Measurements from ENCODE around the gene PHLDB1. TPM values are rescaled to one million over a fixed set of nuclear protein-coding genes. Genes with fewer than 3 reads are reported as not detected.

The PHLDB1 gene
- total and polyA plus RNA-seq, 2 donors (not counting 3 experiments of a cell fraction or from before 2014, with no cell fraction given) = 99.7 to 183 TPM

DNA sequence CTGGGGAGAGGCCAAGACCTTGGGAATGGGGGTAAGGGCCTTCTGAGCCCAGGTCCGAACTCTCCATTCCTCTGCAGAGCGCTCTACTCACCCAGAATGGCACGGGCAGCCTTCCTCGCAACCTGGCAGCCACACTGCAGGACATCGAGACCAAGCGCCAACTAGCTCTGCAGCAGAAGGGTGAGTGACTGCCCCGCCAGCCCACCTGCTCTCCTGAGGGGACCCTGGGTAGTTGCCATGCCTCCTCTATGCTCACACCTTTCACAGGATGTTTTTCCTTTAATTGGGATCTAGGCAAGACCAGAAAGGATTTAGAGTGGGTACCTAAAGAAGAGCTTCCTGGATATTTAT, 36.6 kb downstream of the PHLDB1 start:
- BruUV-seq (replicated peaks) = no TSS peak
- no peak overlapping the region for H3K4me3 ChIP-seq (replicated peaks in 1 of 3; ENCODE audit: insufficient read depth in 1 of 3, low read depth in 1 of 3, low read length in 3 of 3)
- H3K36me3 ChIP-seq (ENCODE audit: control insufficient read depth in 2 of 2, extremely low read depth in 1 of 2, insufficient read depth in 2 of 2, low read length in 2 of 2) = peaks cover 32 to 76% of the 10 kb centered on the region in 2 experiments
- no peaks in the 10 kb centered on the region for H4K20me1 ChIP-seq (replicated peaks; ENCODE audit: control insufficient read depth, extremely low read depth, insufficient read depth, low read length)
- H3K4me2 ChIP-seq (ENCODE audit: insufficient read depth, low read length) = no peak overlapping the region
- H3K27ac ChIP-seq (ENCODE audit: insufficient read depth, low read depth, low read length) = no peak overlapping the region
- CTCF ChIA-PET = interaction anchor here (1.7 kb wide), 1 partner anchor 50 kb away, joined by 11 read pairs; no protein-coding TSS in a partner anchor
- no peaks in the 10 kb centered on the region for H3K4me1 ChIP-seq (ENCODE audit: control insufficient read depth, extremely low read depth, insufficient read depth, low read length)
- no peak for TF ChIP-seq POLR2AphosphoS5 (IDR thresholded peaks at IDR 0.05; ENCODE audit: insufficient read depth, low read depth, low read length)
- no peak overlapping the region for H2AFZ ChIP-seq (ENCODE audit: low read depth, low read length)
- H3K9ac ChIP-seq (replicated peaks; ENCODE audit: extremely low read depth, insufficient read depth, low read length) = no peak overlapping the region
- peaks cover 14% of the 10 kb centered on the region for H3K79me2 ChIP-seq (ENCODE audit: control insufficient read depth, insufficient read depth, low read length)
- dilution Hi-C loops (cut with MboI; ENCODE audit: extremely low pct_ligation_motif_present, low sequenced_read_pairs) (no loop called here), intact Hi-C loops (cut with micrococcal nuclease) (no loop called here)
- FAIRE-seq (no peak), DNase-seq (ENCODE audit: low read depth, low spot score) (no peak)
- no peaks in the 10 kb centered on the region for H3K27me3 ChIP-seq (ENCODE audit: control insufficient read depth in 2 of 2, insufficient read depth in 2 of 2, low read length in 2 of 2)
- POLR2A ChIA-PET = no interaction called here
- no peaks in the 10 kb centered on the region for H3K9me3 ChIP-seq (replicated peaks; ENCODE audit: control insufficient read depth, insufficient read depth, low read length)
- H3K9me1 ChIP-seq (replicated peaks; ENCODE audit: control insufficient read depth, extremely low read depth, insufficient read depth, low read length) = no peaks in the 10 kb centered on the region

- Histone ChIP-seq H3K4me2 (ENCODE audit: insufficient read depth, low read length) (no peak overlapping the region), H3K4me3 (replicated peaks in 1 of 3; ENCODE audit: insufficient read depth in 1 of 3, low read depth in 1 of 3, low read length in 3 of 3) (no peak overlapping the region), H3K9me3 (replicated peaks; ENCODE audit: control insufficient read depth, insufficient read depth, low read length) (no peaks in the 10 kb centered on the region), H3K4me1 (ENCODE audit: control insufficient read depth, extremely low read depth, insufficient read depth, low read length) (no peaks in the 10 kb centered on the region), H3K27ac (ENCODE audit: insufficient read depth, low read depth, low read length) (no peak overlapping the region), H2AFZ (ENCODE audit: low read depth, low read length) (no peak overlapping the region), H3K79me2 (ENCODE audit: control insufficient read depth, insufficient read depth, low read length) (peaks cover 14% of the 10 kb centered on the region), H4K20me1 (replicated peaks; ENCODE audit: control insufficient read depth, extremely low read depth, insufficient read depth, low read length) (no peaks in the 10 kb centered on the region), H3K36me3 (ENCODE audit: control insufficient read depth in 2 of 2, extremely low read depth in 1 of 2, insufficient read depth in 2 of 2, low read length in 2 of 2) (peaks cover 33 to 71% of the 10 kb centered on the region in 2 experiments), H3K9me1 (replicated peaks; ENCODE audit: control insufficient read depth, extremely low read depth, insufficient read depth, low read length) (no peaks in the 10 kb centered on the region), H3K9ac (replicated peaks; ENCODE audit: extremely low read depth, insufficient read depth, low read length) (no peak overlapping the region), H3K27me3 (ENCODE audit: control insufficient read depth in 2 of 2, insufficient read depth in 2 of 2, low read length in 2 of 2) (no peaks in the 10 kb centered on the region)
- DNase-seq (ENCODE audit: low read depth, low spot score) (no peak), FAIRE-seq (no peak)
- POLR2A ChIA-PET = no interaction called here
- intact Hi-C loops (cut with micrococcal nuclease) (no loop called here), dilution Hi-C loops (cut with MboI; ENCODE audit: extremely low pct_ligation_motif_present, low sequenced_read_pairs) (no loop called here)
- no peak for TF ChIP-seq GATA2 (IDR thresholded peaks at IDR 0.05; ENCODE audit: insufficient read depth, insufficient read length, low read depth, low read length)
- no peak for TF ChIP-seq JUN (IDR thresholded peaks at IDR 0.05; ENCODE audit: borderline replicate concordance, insufficient read depth, insufficient read length, low read depth)
- TF ChIP-seq MAX (IDR thresholded peaks at IDR 0.05; ENCODE audit: insufficient read depth, insufficient read length) = no peak
- CTCF ChIA-PET = interaction anchor here (0.8 to 1.7 kb wide), 2 partner anchors 50 to 286 kb away, joined by 3 to 11 read pairs; no protein-coding TSS in a partner anchor
- BruUV-seq (replicated peaks) = no TSS peak
Observed at GRCh38 chr11:118644496-118644895, 37.1 kb downstream of the PHLDB1 start.
